NCI-H2081 treated with DMSO at 0.1 percent for 48 hours (cell line): ENCODE measurements around the gene TAPBPL.
"Not testable (repeated sequence)": the region's sequence is repeated elsewhere in the genome, so short reads cannot be mapped to it uniquely, and the experiment has no call there.

Source experiments
- DNase-seq: peaks from one replicate; lab custom pipeline; 2025; lab: John Stamatoyannopoulos, UW

Gene TAPBPL

DNA sequence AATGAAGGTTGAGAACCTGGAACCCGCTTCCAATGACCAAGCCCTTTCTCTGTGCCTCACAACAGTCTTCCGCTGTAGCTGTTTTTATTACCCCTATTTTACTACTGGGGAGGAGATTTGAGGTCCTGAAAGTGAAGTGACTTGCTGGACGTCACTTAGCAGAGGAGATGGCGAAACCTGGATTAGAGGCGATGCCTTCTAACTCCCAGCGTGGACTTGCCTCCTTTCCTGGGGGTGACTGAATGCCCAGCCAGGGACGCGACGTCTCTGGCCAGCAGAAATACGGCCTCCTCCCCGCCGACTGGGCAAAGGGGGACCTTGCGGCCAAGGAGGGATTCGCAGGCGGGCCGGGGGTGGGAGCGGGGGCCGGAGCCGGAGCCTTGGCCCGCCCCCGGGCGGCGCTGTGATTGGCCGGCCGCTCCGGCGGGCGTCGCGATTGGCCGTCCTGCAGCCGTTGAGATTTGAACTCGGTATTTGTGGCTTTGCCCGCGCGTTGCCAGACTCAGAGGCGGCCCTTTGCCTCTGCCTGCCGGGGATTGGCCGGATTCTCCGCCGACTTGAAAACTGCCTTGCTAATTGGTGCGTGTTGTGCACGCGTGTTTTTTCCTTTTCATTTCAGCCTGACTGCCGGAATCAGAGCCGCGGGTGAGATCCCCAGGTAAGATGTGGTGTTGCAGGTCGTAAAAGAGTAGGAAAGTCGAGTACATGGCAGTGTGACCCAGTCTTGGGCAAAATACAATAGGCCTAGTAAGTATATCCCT lies 41.8 kb downstream of the TAPBPL start, which contains the start of gene NCAPD2:
Gene NCAPD2, plus strand, starts transcription at position 606 of the 761 bp plus-strand sequence. CDS start 997 bp downstream, outside the sequence.
- peak; percentile 90 for DNase-seq

DNA sequence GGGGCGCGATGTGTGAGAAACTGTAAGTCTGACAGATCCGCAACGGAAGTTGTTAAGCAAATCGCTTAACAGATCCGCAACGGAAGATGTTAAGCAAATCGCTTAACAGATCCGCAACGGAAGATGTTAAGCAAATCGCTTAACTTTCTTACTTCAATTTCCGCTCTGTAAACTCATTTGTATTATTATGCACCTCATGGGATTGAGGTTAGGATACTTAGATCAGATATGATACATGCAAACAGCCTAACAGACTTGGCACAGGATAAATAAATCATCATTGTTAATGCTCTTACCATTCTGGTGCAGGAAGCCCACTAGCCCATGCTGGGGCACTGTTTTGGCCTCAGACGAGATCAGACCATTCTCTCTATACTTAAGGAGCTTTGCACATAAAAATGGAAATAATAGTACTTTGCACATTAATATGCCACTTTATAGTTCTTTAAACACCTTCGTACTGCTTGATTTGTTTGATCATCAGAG lies 42.5 kb downstream of the TAPBPL start:
- DNase-seq, result no peak

DNA sequence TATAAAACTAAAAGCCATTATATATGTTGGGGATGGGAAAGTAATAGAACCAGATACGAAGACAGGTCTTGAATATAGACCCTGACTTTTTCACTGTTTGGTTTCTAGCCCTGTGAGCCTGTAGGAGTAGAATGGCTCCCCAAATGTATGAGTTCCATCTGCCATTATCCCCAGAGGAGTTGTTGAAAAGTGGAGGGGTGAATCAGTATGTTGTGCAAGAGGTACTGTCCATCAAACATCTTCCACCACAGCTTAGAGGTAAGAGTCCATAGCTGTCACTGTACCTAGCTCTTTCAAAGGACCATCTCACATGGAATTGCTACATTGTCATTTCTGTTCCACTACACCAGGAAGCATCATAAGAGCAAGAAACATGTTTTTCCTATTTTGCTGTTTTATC lies 43.1 kb downstream of the TAPBPL start:
- no peak for DNase-seq

DNA sequence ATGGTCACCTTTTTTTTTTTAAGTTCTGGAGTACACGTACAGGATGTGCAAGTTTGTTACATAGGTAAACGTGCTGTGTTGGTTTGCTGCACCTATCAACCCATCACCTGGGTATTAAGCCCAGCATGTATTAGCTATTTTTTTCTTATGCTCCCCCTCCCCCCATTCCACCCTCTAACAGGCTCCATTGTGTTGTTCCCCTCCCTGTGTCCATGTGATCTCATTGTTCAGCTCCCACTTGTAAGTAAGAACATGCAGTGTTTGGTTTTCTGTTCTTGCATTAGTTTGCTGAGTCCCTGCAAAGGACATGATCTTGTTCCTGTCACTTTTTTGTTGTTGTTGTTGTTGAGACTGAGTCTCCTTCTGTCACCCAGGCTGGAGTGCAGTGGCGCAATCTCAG lies 45.4 kb downstream of the TAPBPL start:
- DNase-seq, result not testable (repeated sequence)

DNA sequence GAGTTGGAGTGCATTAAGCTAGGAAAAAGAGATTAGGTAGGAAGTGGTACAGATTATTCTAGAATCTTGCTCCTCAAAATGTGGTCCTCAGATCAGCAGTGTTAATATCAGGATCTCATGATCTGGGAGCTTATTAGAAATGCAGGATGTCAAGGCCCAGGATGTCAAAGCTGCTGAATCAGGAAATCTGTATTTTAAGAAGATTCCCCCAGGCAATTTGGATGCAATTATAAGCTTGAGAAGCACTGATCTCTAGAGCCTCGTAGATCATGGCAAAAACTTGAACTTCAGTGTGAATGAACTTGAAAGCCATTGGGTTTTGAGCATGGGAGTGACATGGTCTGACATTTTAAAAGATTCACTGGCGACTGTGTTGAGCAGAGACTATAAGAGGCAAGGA lies 48.6 kb downstream of the TAPBPL start:
- no peak for DNase-seq

DNA sequence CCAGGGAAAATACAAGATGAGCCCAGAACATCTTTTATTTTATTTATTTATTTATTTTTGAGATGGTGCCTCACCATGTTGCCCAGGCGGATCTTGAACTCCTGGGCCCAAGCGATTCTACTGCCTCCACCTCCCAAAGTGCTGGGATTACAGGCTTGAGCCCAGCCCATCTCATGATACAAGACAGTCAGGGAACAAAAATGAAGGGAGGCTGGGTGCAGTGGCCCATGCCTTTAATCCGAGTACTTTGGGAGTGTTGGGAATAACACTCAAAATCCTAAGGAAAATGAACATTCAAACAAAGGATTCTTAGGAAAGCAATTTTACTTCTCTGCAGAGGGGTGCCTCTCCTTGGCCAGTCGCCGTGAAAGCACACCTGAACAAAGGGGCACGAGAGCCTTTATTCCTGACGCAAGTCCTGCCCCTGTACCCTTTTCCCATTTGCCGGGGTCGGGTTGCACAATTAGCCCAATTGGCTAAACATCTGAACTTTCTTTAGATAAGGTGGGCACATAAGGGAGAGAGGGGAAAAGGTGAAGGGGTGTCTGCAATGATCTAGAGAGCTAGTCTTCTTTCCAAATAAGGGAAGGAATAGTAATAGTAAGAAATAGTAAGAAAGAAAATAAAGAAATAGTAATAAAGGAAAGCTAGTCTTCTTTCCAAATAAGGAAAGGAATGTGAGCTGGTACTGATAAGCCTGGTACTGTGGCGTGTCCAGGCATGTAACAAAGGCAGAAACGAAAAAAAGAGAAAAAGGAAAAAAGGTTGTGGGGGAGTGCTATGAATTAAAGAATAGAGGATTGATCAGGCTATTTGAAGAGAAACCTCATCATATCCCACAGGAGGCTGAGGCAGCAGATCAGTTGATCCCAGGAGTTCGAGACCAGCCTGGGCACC lies 55.5 kb downstream of the TAPBPL start:
- no peak for DNase-seq

DNA sequence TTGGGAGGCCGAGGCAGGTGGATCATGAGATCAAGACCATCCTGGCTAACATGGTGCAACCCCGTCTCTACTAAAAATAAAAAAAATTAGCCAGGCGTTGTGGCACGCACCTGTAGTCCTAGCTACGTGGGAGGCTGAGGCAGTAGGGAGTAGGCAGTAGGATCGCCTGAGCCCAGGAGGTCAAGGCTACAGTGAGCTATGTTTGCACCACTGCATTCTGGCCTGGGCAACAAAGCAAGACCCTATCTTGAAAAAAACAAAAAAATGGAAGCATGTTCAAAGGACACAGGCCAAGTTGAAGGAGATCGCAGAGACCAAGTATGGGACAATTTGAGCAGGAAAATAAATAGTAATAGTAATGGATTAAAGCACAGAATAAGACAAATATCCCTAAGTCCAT lies 56.2 kb downstream of the TAPBPL start:
- DNase-seq, result no peak
